GM10847 (cell line): ENCODE data around the gene TSPAN18.

Experiments
- POLR2A ChIP-seq: IDR thresholded peaks from 2 replicates; pipeline ENCODE4 v1.6.1; 2011; ENCODE audit not compliant: insufficient read length; ENCODE audit errors: extremely low read depth

TSPAN18 gene

DNA sequence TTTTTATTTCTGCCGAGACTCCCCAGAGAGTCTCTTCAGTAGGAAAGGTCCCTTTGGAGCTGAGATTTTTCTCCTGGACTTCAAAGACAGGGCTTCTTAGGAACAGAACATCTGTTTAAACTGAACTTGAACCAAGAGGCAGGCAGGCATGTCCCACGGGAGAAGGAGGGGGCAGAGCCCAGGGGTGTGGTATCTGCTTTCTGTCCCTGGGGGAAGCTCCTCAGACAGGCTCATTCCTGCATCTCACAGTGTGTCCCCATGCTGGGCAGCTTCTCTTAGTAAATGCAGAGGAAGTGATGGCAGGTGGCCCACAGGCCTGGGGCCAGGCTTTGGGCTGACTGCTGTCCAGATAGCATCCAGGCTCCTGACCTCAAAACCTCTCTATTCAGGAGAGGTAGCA is 47.3 kb downstream of the TSPAN18 start:
- no peak for TF ChIP-seq POLR2A

DNA sequence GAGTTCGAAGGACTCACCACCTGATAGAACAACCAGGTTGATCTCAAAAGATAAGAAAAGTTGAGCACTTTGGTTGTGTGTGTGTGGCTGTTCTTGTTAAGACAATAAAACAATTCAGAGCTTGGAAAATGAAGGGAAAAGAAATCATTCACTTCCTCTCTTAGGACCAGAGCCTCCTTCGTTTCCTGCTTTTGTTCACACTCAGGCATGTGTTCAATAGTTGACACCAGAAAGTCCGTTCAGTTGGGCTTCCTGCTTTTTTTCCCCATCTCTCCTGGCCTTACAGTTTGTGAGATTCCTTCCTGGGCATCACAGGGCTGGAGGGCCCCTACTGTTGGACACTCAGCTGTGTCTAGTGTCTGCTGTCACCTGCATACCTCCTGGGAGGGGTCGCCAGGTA is 48.0 kb downstream of the TSPAN18 start:
- TF ChIP-seq POLR2A: no peak

DNA sequence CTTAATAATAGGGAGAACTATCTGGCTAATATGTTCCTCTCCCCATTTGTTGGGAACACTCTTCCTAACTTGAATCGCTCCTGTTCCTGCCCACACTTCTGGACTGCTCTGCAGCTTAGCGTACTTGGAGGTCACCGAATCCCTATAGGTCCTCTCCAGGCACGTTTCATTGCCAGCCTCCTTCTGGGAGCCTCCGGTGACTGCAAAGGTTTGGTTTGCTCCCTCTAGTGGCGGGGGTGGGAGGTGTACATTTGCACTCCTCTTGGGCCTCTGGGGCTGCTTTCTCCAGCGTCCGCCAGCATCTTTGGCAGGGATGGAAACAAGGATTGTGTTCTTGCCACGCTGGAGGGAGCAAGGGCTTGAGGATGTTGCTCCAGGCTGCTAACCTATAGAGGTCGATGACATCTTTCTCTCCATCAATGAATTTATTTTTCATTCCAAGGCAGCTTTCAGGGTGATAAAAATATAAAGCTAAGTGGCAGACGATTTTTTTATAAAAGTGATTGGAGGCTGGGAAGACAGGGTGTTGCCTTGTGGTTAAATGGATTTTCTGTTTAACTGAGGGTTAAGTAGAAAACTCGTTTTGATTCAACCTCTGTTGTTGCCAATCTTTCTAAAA is 48.7 kb downstream of the TSPAN18 start:
- no peak for TF ChIP-seq POLR2A

DNA sequence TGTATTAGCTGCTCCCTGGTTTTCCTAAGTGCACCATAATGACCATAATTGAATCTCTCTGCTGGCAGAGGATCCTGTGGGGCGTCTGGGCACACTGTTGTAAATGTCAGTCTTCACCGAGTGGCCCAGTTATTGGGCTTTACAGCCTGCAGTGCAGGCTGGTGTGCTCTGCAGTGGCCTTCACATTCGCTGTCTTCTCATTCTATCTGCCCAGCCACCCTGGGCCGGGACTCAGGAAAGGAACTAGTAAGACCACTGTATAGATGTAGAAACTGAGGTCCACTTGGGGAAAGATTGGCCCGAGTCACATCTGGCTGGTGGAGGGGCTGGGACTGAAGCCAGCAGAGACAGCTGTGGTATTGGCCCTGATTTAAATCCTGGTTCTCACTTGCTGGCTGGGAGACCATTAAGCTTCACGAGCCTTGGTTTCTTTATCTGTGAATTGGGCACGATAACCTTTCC is 49.3 kb downstream of the TSPAN18 start:
- no peak for TF ChIP-seq POLR2A

DNA sequence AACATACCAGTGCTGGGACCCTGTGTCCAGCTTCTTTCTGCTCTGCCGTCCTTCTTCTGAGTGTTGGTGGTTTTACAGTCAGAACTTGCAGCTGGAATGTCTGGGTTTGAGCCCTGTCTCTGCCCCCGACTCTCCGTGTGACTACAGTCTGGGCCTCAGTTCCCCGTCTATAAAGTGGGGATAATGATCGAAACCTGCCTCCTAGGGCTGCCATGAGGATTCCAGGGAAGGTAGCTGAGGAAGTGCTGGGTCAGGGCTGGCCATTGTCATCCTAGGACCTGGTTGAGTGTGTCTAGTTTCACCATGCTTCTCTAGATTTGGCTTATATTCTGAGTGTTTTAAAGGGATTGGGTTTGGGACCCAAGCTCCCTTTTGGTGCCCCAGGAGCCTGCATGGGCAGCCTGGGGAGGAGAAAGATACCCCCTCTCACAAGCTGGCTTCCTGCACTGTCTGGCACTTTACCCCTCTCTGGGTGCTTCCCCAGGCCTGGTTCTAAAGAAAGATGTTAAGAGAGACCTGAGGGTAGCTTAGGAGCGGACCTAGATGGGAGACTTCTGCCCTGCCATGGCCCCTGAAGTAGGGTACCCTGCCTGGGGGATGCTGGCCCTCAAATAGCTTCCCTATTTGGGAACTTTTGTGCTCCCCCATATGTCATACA is 49.9 kb downstream of the TSPAN18 start:
- TF ChIP-seq POLR2A: no peak

DNA sequence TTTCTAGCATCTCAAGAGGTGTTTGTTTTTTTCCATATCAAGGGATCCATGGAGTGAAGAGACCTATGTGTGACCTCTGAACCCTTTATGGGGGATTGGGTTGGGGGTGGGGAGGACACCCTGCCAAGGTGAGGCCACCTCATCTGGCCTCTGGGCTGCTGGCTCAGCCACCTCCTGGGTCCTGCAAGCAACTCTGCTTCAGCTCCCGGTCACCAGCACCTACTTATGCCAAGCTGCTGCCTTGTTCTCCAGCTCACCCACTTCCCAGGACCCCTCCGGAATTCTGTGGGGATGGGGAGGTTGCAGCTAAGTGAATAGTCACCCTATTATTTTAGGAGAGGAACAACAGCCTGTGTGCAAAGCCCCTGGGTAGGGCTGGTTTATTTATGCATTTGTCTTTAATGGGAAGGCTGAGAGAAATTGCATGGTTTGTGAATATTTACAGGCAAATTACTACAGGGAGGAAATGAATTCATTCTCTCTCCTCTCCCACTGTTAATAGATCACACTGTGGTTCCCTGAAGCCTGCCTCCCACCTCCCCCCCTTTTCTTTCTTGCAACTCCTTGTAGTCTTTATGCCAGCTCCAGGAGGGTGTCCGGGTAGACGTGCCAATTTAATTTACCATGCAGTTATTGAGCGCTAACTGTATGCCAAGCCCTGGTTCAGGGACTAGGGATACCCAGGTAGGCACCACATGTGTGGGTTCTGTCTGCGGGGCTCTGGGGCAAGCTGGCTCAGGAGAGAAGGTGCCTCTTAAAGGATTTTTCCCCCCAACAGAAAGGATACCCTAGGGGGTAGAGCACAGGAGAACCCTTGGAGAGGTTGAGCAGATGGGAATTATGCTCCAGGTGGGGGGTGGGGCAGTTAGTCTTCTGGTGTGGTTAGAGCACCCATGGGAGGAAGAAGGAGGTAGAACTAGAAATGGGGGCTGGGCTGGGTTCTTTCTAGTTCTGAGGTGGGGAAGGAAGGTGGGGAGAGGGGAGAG is 50.7 kb downstream of the TSPAN18 start:
- TF ChIP-seq POLR2A: no peak

DNA sequence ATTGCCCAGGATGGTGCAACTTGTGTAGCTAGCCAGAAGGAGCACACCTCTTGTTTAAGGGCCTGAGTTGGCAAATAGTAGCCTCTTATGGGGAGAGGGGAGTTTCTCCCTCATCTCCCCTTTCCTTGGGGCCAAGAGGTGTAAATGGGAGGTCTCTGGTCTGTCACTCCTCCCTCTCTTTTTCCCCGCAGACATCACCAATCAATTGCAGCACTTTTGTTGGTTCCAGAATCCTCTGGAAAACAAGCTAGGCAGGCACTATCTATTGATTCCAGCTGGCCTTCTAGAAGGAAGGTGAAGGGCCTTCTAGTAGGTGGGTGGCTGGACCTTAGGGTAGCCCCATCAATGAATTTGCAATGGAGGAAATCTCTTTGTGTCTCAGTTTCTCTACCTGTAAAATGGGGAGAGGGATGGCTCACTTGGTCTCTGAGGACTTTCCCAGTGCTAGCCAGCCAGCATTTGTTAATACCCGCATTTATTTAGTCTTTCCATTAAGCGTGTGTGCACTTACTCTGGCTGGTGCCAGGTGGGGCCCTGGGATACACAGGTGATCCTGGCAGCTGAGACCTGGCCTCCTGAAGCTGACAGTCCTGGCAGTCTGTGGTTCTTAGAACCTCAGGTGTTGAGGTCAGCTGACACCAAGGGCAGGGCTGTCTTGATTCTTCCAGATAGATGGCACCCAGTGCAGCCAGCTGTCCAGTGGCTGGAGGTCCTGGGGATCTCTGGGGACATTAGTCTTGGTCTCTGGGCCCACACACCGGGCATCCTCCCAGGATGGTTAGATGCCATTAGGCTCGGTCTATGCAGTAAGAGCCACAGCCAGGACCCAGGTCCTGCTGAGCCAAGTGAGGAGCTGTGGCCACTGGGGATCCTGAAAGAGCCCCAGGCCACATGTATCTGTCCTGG is 51.7 kb downstream of the TSPAN18 start:
- no peak for TF ChIP-seq POLR2A

DNA sequence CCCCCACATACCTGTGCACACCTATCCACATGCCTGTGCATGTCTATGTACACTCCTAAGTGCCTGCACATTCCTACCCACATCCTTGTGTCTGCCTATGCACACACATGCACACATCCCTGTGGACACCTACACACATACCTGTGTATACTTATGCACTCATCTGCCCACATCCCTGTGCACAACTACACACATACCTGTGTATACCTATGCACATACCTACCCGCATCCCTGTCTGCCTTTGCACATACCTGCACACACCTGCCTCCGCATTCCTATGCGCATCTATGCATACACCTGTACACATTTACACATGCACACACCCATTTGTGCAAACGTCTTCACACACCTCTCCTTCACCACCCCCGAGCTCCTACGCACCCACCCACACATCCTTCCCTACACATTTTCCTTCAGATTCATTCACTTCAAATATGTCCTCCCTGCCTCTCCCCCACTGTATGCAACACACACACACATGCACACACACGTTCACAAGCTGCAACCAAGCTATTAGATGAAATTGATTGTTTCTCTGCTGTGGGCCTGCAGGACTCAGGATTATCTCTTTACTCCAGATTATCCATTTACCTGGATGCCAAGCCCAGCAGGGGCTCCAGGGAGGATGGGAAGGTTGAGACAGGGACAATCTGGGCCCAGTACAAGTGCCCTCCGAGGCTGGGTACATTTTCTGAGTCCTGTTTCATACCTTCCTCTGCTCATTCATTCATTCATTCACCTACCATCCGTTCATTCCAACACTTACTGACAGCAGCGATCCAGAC is 53.2 kb downstream of the TSPAN18 start:
- no peak for TF ChIP-seq POLR2A

DNA sequence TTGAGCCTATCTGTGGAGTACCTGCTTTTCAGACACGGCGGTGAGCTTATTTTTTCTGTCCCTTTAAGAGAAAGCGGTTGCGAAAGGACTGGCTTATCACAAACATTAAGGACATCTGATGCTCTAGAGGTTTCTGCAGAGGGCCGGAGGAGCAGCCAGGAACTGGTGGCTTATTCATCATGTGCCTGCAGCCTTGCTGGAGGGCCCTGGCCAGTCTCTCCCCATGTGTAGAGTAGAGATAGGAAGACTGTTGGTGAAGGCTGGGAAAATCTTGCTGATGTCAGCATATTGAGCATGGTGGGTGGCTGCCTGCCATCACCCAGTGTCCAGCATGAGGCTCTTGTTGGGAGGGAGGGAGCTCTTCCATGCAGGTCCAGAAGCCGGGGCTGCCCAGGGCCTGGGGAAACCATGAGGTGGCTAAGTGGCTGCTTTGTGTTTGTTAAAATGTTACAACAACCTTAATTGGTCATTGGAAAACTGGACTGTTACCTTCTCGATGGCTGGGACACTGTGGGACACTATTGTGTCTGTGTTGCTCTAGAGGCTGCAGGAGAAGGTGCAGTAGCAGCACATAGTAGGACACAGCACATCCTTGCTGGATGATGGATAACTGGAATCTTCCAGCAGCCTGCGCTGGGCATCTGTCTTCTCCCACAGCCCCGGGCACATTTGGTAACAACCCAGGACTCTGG is 54.3 kb downstream of the TSPAN18 start:
- TF ChIP-seq POLR2A: no peak

DNA sequence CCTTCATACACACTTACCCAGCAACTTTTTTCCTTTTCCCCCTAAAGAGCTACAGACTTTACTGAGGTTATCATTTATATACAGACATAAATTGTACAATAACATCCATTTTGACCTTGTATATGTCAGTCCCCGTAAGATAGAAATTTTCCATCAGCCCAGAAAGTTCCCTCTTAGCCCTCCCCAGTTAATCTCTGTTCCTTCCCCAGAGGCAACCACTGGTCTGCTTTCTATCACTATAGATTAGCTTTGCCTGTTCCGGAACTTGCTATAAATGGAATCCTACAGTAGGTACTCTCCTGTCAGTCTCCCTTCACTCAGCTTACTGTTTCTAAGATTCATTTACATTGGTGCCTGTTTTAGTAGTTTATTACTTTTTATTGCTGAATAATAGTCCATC is 54.9 kb downstream of the TSPAN18 start:
- no peak for TF ChIP-seq POLR2A

DNA sequence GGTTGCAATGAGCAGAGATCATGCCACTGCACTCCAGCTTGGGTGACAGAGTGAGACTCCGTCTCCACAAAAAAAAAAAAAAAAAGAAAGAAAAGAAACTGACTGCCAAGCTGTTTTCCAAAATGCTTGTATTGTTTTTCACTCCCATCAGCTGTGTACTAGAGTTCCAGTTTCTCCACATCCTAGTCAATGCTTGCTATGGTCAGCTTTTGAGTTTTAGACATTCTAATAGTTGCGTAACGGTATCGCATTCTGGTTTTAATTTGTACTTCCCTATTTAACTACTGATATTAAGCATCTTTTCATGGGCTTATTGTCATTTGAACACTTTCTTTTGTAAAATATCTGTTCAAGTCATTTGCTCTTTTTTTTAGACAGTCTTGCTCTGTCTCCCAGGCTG is 55.7 kb downstream of the TSPAN18 start:
- no peak for TF ChIP-seq POLR2A

DNA sequence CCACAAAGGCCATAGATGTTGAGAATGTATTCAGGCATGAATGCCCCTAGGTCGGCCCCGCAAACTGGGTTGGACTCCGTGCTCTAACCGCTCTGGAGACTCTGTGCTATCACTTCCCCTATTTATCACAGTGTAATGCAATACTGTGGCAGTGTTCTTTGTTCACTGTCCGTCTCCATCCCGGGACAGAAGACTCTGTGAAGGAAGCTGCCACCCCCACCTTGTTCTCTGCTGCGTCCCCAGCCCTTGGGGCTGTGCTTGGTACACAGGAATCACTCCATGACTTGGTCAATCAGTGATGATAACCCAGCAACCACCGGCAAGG is 57.6 kb downstream of the TSPAN18 start:
- TF ChIP-seq POLR2A: no peak

DNA sequence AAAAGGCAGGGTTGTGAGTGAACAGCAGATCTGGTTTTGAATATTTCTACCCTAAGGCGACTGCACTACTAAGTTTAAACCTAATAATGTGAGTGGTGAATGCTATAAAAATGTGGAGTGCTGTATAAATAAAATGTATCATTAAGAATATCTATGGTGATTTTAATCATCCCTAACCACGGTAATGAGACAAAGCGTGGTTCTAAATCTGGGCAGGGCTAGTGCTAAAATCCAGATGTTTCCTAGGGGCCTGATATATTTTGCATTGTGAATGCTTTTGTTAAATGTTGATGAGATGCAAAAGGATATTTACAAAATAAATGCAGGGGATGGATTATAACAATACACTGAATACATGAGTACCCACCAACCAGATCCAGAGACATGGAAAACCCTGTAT is 58.1 kb downstream of the TSPAN18 start:
- no peak for TF ChIP-seq POLR2A
